Esophagus muscularis mucosa (tissue), 4 donors: Measurements from ENCODE around the gene MATK.

Source experiments
- EP300 ChIP-seq: sonication (generic); formaldehyde crosslinking; IDR thresholded peaks from one replicate; pipeline ENCODE4 v1.6.1; 2017; ENCODE audit warnings: antibody characterized with exemption
- POLR2AphosphoS5 ChIP-seq, 2 donors: sonication (generic); formaldehyde crosslinking; IDR thresholded peaks; one replicate each; pipeline ENCODE4 v1.6.1; 2017; ENCODE audit warnings: antibody characterized with exemption in 2 of 2
- TF ChIP-seq, protein P1 (sequence below), 3 experiments: fragments of 200-600 bp in 2 of 3; fragments of 450-650 bp in 1 of 3; sonication (generic) in 2 of 3; IDR thresholded peaks; one replicate each; pipeline ENCODE4 v1.5.1; 2017 to 2019; ENCODE audit warnings: antibody characterized with exemption in 3 of 3, mild to moderate bottlenecking in 2 of 3, moderate library complexity in 1 of 3

DNA sequence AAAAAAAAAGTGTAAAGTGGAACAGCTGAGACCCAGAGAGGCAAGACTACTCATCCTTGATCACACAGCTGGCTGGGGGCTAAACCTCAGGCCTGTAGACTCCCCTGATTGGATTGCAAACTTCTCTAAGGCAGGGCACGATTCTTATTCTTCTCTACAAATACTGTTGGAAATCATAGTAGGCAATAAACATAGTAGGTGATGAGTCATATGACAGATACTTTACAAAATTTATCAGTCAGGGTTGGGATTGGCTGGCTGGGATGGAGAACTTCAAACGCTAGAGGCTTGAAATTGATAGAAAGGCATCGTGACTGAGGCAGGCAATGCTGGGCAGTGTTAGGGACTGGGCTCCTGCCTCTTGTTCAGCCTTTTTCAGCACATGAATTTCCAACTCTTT is 5.9 kb upstream of the MATK start:
- TF ChIP-seq, protein P1, sequence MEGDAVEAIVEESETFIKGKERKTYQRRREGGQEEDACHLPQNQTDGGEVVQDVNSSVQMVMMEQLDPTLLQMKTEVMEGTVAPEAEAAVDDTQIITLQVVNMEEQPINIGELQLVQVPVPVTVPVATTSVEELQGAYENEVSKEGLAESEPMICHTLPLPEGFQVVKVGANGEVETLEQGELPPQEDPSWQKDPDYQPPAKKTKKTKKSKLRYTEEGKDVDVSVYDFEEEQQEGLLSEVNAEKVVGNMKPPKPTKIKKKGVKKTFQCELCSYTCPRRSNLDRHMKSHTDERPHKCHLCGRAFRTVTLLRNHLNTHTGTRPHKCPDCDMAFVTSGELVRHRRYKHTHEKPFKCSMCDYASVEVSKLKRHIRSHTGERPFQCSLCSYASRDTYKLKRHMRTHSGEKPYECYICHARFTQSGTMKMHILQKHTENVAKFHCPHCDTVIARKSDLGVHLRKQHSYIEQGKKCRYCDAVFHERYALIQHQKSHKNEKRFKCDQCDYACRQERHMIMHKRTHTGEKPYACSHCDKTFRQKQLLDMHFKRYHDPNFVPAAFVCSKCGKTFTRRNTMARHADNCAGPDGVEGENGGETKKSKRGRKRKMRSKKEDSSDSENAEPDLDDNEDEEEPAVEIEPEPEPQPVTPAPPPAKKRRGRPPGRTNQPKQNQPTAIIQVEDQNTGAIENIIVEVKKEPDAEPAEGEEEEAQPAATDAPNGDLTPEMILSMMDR (IDR thresholded peaks at IDR 0.05): no peak
- TF ChIP-seq EP300 (no peak), POLR2AphosphoS5 (IDR thresholded peaks at IDR 0.05) (no peak)
